GM18907 (cell line): ENCODE measurements around the gene ZDBF2.
"Not testable (repeated sequence)": the region's sequence is repeated elsewhere in the genome, so short reads cannot be mapped to it uniquely, and the experiment has no call there.

Source experiments
- ATAC-seq: cut with Tn5 transposase; IDR thresholded peaks from one replicate; pipeline ENCODE4 v1.9.1; 2021; ENCODE audit warnings: mild to moderate bottlenecking, moderate library complexity; ENCODE audit not compliant: unreplicated experiment

Gene ZDBF2

GRCh38 chr2:206258615-206259014 is 15.8 kb upstream of the ZDBF2 start:
- not testable (repeated sequence) for ATAC-seq

GRCh38 chr2:206259376-206260187 is 14.9 kb upstream of the ZDBF2 start:
- no peak for ATAC-seq

- peak; percentile 91 for ATAC-seq
These were observed 14.1 kb upstream of the ZDBF2 start for GRCh38 chr2:206260188-206261012.

GRCh38 chr2:206263959-206264603 is 10.4 kb upstream of the ZDBF2 start:
- no peak for ATAC-seq

GRCh38 chr2:206266130-206267125 is 8.0 kb upstream of the ZDBF2 start:
- ATAC-seq: no peak

- no peak for ATAC-seq
These were observed 6.9 kb upstream of the ZDBF2 start for GRCh38 chr2:206267567-206267966.

GRCh38 chr2:206271065-206271464 is 3.4 kb upstream of the ZDBF2 start:
- no peak for ATAC-seq

- ATAC-seq: no peak
These were observed 558 bp upstream of the ZDBF2 start for GRCh38 chr2:206273905-206274304.

GRCh38 chr2:206275312-206276055 is 1.0 kb downstream of the ZDBF2 start:
- peak; percentile 47 for ATAC-seq

GRCh38 chr2:206276169-206276942 is 1.9 kb downstream of the ZDBF2 start:
- no peak for ATAC-seq

GRCh38 chr2:206277503-206277902 is 3.0 kb downstream of the ZDBF2 start:
- no peak for ATAC-seq

GRCh38 chr2:206282746-206283145 is 8.3 kb downstream of the ZDBF2 start:
- ATAC-seq: no peak

- ATAC-seq: no peak
These were observed 12.7 kb downstream of the ZDBF2 start for GRCh38 chr2:206287197-206287596.

- no peak for ATAC-seq
These were observed 14.9 kb downstream of the ZDBF2 start for GRCh38 chr2:206289391-206289790.

- no peak for ATAC-seq
These were observed 21.7 kb downstream of the ZDBF2 start for GRCh38 chr2:206296128-206296527.

GRCh38 chr2:206299608-206300007 is 25.1 kb downstream of the ZDBF2 start:
- ATAC-seq: not testable (repeated sequence)

- peak; percentile 81 for ATAC-seq
These were observed 31.2 kb downstream of the ZDBF2 start for GRCh38 chr2:206305523-206306245.

GRCh38 chr2:206311026-206311425 is 36.6 kb downstream of the ZDBF2 start:
- no peak for ATAC-seq
